GM12878 (cell line): Measurements from ENCODE around the gene SC5D. TPM values are rescaled to one million over a fixed set of nuclear protein-coding genes. Genes with fewer than 3 reads are reported as not detected.

Source experiments
- ATAC-seq: fragments of 200-7000 bp; cut with Tn5 transposase; 3 replicates; pipeline ENCODE4 v1.9.1; 2020; ENCODE audit warnings: mild to moderate bottlenecking, moderate library complexity
- BruUV-seq: library from RNA; stranded (reverse); fragments of 400-500 nt; replicated peaks from 2 replicates; lab custom pipeline; 2021; lab: Mats Ljungman, UMichigan
- CTCF ChIA-PET: fragments of 300-600 bp; sonication (Branson Sonifier 250); formaldehyde crosslinking; extraction: SDS; loops from one replicate; lab custom pipeline; 2021; ENCODE audit warnings: inconsistent platforms; lab: Yijun Ruan, JAX
- POLR2A ChIA-PET: fragments of 350-600 bp; formaldehyde crosslinking; extraction: SDS; loops from one replicate; lab custom pipeline; 2021; ENCODE audit warnings: inconsistent platforms; lab: Charles Lee
- RAD21 ChIA-PET: fragments of 300-600 bp; sonication (Branson Sonifier 250); formaldehyde crosslinking; loops from one replicate; lab custom pipeline; 2023; ENCODE audit warnings: antibody characterized with exemption; ENCODE audit not compliant: unreplicated experiment; lab: Charles Lee
- SMC1A ChIA-PET: fragments of 300-600 bp; sonication (Branson Sonifier 250); formaldehyde crosslinking; loops from one replicate; lab custom pipeline; 2023; ENCODE audit not compliant: unreplicated experiment, uncharacterized antibody; lab: Charles Lee
- DNase-seq: peaks from one replicate; pipeline ENCODE4 v3.0.0-alpha.2; 2011; ENCODE audit warnings: low read depth, low spot score
- FAIRE-seq: peaks from 3 replicates; lab custom pipeline; 2011; peaks lifted over from hg19 to GRCh38; lab: Jason Lieb, UNC
- H2AFZ ChIP-seq: 2 replicates; pipeline ENCODE4 v1.6.0; 2011; ENCODE audit warnings: low read depth, low read length, control low read depth; ENCODE audit not compliant: control insufficient read depth
- H3K27ac ChIP-seq: 2 replicates; pipeline ENCODE4 v1.5.1; 2011; ENCODE audit warnings: control low read depth; ENCODE audit not compliant: control insufficient read depth, insufficient read depth
- H3K27me3 ChIP-seq, 2 experiments: replicated peaks in 1 of 2; 2 replicates each; pipeline versions ENCODE4 v1.6.0 to v1.6.1; 2011; ENCODE audit warnings: low read length in 1 of 2; ENCODE audit not compliant: control insufficient read depth in 2 of 2, insufficient read depth in 2 of 2
- H3K36me3 ChIP-seq, 2 experiments: 2 replicates each; pipeline ENCODE4 v1.5.1; 2011; ENCODE audit warnings: low read length in 1 of 2; ENCODE audit not compliant: control insufficient read depth in 2 of 2, insufficient read depth in 2 of 2
- H3K4me1 ChIP-seq: 2 replicates; pipeline ENCODE4 v1.6.1; 2011; ENCODE audit warnings: mild to moderate bottlenecking, low read length, moderate library complexity, mixed read lengths; ENCODE audit not compliant: control insufficient read depth, insufficient read depth
- H3K4me2 ChIP-seq: 2 replicates; pipeline ENCODE4 v1.6.0; 2011; ENCODE audit warnings: control low read depth; ENCODE audit not compliant: control insufficient read depth, insufficient read depth
- H3K4me3 ChIP-seq: fragments of 200-600 bp; sonication (generic); 2 replicates; pipeline ENCODE4 v1.5.1; 2016
- H3K79me2 ChIP-seq: 2 replicates; pipeline ENCODE4 v1.6.0; 2011; ENCODE audit warnings: low read length; ENCODE audit not compliant: control insufficient read depth, insufficient read depth
- H3K9ac ChIP-seq: 2 replicates; pipeline ENCODE4 v1.8.0; 2011; ENCODE audit warnings: low read length, control low read depth, mixed read lengths; ENCODE audit not compliant: control insufficient read depth, insufficient read depth
- H3K9me3 ChIP-seq: replicated peaks from 3 replicates; pipeline ENCODE4 v1.5.1; 2011; ENCODE audit warnings: mild to moderate bottlenecking, low read length; ENCODE audit not compliant: control insufficient read depth, insufficient read depth
- H4K20me1 ChIP-seq: 2 replicates; pipeline ENCODE4 v1.6.0; 2011; ENCODE audit not compliant: control insufficient read depth, insufficient read depth
- CBX5 ChIP-seq: sonication (generic); IDR thresholded peaks from 2 replicates; pipeline ENCODE4 v1.6.1; 2016; ENCODE audit warnings: low read depth, moderate library complexity, mild to moderate bottlenecking, inconsistent platforms
- ETV6 ChIP-seq, 2 experiments: fragments of 450-650 bp in 1 of 2; IDR thresholded peaks in 1 of 2; conservative IDR thresholded peaks in 1 of 2; 2 replicates each; pipeline ENCODE4 v1.6.1; 2014; ENCODE audit warnings: antibody characterized with exemption in 1 of 2, borderline replicate concordance in 1 of 2, low read depth in 1 of 2, mild to moderate bottlenecking in 1 of 2, moderate library complexity in 1 of 2
- HDAC6 ChIP-seq: fragments of 200-600 bp; sonication (generic); IDR thresholded peaks from one replicate; pipeline ENCODE4 v1.8.0; 2017; ENCODE audit warnings: antibody characterized with exemption; ENCODE audit not compliant: unreplicated experiment
- MAX ChIP-seq: IDR thresholded peaks from 2 replicates; pipeline ENCODE4 v1.6.1; 2012; ENCODE audit warnings: low read depth, low read length, improper control_type of control experiment
- SMAD5 ChIP-seq: IDR thresholded peaks from 2 replicates; pipeline ENCODE4 v1.6.1; 2016; ENCODE audit warnings: antibody characterized with exemption, low read depth
- TCF12 ChIP-seq: IDR thresholded peaks from 2 replicates; pipeline ENCODE4 v1.6.1; 2011; ENCODE audit warnings: low read depth, mild to moderate bottlenecking, low read length
- WGBS: methylation state at CpG from one replicate; pipeline ENCODE4 v1.1.6; 2016; ENCODE audit warnings: low lambda C conversion rate; ENCODE audit not compliant: insufficient replicate concordance, insufficient coverage; ENCODE audit errors: missing lambda C conversion rate; 5-methylcytosine and 5-hydroxymethylcytosine counted together
- in situ Hi-C: fragments of 300-500 bp; cut with MboI; formaldehyde crosslinking; loops from 9 replicates; pipeline ENCODE4 v1.14.3; 2018; ENCODE audit warnings: mixed read lengths
- intact Hi-C: fragments of 100-400 bp; cut with micrococcal nuclease; formaldehyde crosslinking; loops from one replicate; pipeline ENCODE4 v1.14.2; 2022; ENCODE audit not compliant: unreplicated experiment
- polyA plus RNA-seq, 11 experiments: library from polyadenylated mRNA; depleted of rRNA in 4 of 11; unstranded in 6 of 11; stranded (reverse) in 5 of 11; fragments of >200 nt; fragmentation: Nextera tagmentation in 4 of 11; fragmentation: Illumina TruSeq in 1 of 11; extraction: Ambion mirVana in 4 of 11; extraction: Trizol in 1 of 11; gene quantifications; 1 replicate in 1 of 11; 2 replicates in 10 of 11; pipeline versions ENCODE4 v1.2.1 to v1.2.3, GENCODE V29; 2011 to 2016; ENCODE audit warnings: inconsistent platforms in 2 of 11, missing spikeins in 2 of 11, low read depth in 1 of 11
- total RNA-seq, 4 experiments: library from RNA; depleted of rRNA in 3 of 4; stranded (reverse); fragments of >200 nt in 3 of 4; fragmentation: Illumina TruSeq in 1 of 4; extraction: Trizol in 1 of 4; gene quantifications; 2 replicates each; pipeline versions ENCODE4 v1.2.1 to v1.2.3, GENCODE V29; 2013 to 2021

SC5D gene
- total and polyA plus RNA-seq, 10 of the 15 experiments (the other 5 are each of a cell fraction or from before 2014, with no cell fraction given) = 23.7 to 134 (median 30.8) TPM

GRCh38 chr11:121326230-121326629 is 33.7 kb downstream of the SC5D start:
- H3K4me2 ChIP-seq = no peak overlapping the region
- H3K36me3 ChIP-seq = no peaks in the 10 kb centered on the region
- H3K4me1 ChIP-seq = peaks cover 18% of the 10 kb centered on the region
- DNase-seq (no peak), FAIRE-seq (no peak), ATAC-seq (no peak)
- ChIA-PET RAD21 (interaction anchor here (1.0 to 3.3 kb wide), 5 partner anchors 11 to 265 kb away, joined by 4 to 15 read pairs (median 12); no protein-coding TSS in a partner anchor), SMC1A (interaction anchor here (0.9 to 5.7 kb wide), 16 partner anchors 10 to 326 kb away, joined by 3 to 43 read pairs (median 5); no protein-coding TSS in a partner anchor), CTCF (interaction anchor here (0.6 to 8.6 kb wide), 8 partner anchors 9 to 265 kb away, joined by 3 to 56 read pairs (median 4); partner anchors contain the start of gene SC5D), POLR2A (interaction anchor here (0.8 to 1.6 kb wide), 3 partner anchors 122 to 139 kb away, joined by 3 read pairs; no protein-coding TSS in a partner anchor)
- no peaks in the 10 kb centered on the region for H3K79me2 ChIP-seq
- no peaks in the 10 kb centered on the region for H3K9me3 ChIP-seq
- WGBS = 59% methylated on average over 4 of the region's 4 CpGs
- H4K20me1 ChIP-seq = no peaks in the 10 kb centered on the region
- H3K4me3 ChIP-seq = no peak overlapping the region
- intact Hi-C loops = loop anchor here (5.0 kb wide), 1 partner anchor 41 kb away; no protein-coding TSS in a partner anchor
- in situ Hi-C loops = no loop called here
- H3K27ac ChIP-seq = no peak overlapping the region
- H2AFZ ChIP-seq = no peak overlapping the region
- no peak overlapping the region for H3K9ac ChIP-seq
- no TSS peak for BruUV-seq
- H3K27me3 ChIP-seq = no peaks in the 10 kb centered on the region
- TF ChIP-seq ETV6 (conservative IDR thresholded peaks at IDR 0.05 in 1 of 2, IDR thresholded peaks at IDR 0.05 in 1 of 2; ENCODE audit: borderline replicate concordance in 1 of 2, low read depth in 1 of 2) (no peak), CBX5 (no peak), MAX (no peak), TCF12 (no peak), HDAC6 (no peak), SMAD5 (no peak)
